Liver (tissue), 9 donors: ENCODE data around the gene DOCK1. TPM values are rescaled to one million over a fixed set of nuclear protein-coding genes. Genes with fewer than 3 reads are reported as not detected.

Experiments
- DNase-seq: peaks from one replicate; pipeline ENCODE4 v3.0.0-alpha.2; 2017; ENCODE audit warnings: low spot score
- H3K27ac ChIP-seq, 2 donors: one replicate each; pipeline ENCODE4 v1.7.0; 2013; ENCODE audit warnings: inconsistent platforms in 2 of 2, low read length in 2 of 2, control low read depth in 1 of 2, low read depth in 1 of 2, mild to moderate bottlenecking in 1 of 2
- H3K27me3 ChIP-seq, 4 donors: one replicate each; pipeline versions ENCODE4 v1.6.1 to v1.7.0; 2013; ENCODE audit warnings: low read length in 3 of 4, inconsistent platforms in 1 of 4, mild to moderate bottlenecking in 1 of 4, moderate library complexity in 1 of 4; ENCODE audit not compliant: control insufficient read depth in 4 of 4, insufficient read depth in 4 of 4
- H3K36me3 ChIP-seq, 4 donors: one replicate each; pipeline versions ENCODE4 v1.6.1 to v1.7.0; 2013; ENCODE audit warnings: low read length in 3 of 4, mild to moderate bottlenecking in 3 of 4, low read depth in 1 of 4, moderate library complexity in 1 of 4; ENCODE audit not compliant: control insufficient read depth in 4 of 4, insufficient read depth in 3 of 4
- H3K4me1 ChIP-seq, 4 donors: one replicate each; pipeline versions ENCODE4 v1.6.1 to v1.7.0; 2013; ENCODE audit warnings: low read length in 3 of 4, mild to moderate bottlenecking in 3 of 4, moderate library complexity in 1 of 4; ENCODE audit not compliant: control insufficient read depth in 4 of 4, insufficient read depth in 4 of 4
- H3K4me3 ChIP-seq, 3 donors: one replicate each; pipeline versions ENCODE4 v1.6.1 to v1.7.0; 2013; ENCODE audit warnings: low read length in 3 of 3, control low read depth in 1 of 3, low read depth in 1 of 3, mild to moderate bottlenecking in 1 of 3
- H3K9ac ChIP-seq, 2 donors: one replicate each; pipeline ENCODE4 v1.7.0; 2013; ENCODE audit warnings: low read length in 2 of 2, mild to moderate bottlenecking in 2 of 2, moderate library complexity in 2 of 2, control low read depth in 1 of 2, low read depth in 1 of 2
- H3K9me3 ChIP-seq, 4 donors: one replicate each; pipeline versions ENCODE4 v1.6.1 to v1.7.0; 2013; ENCODE audit warnings: low read length in 3 of 4; ENCODE audit not compliant: control insufficient read depth in 4 of 4
- EGR1 ChIP-seq, 2 donors: IDR thresholded peaks; 2 replicates each; pipeline ENCODE4 v1.6.1; 2016 to 2018; ENCODE audit warnings: antibody characterized with exemption in 2 of 2, low read depth in 2 of 2
- FOXA1 ChIP-seq: IDR thresholded peaks from 2 replicates; pipeline ENCODE4 v1.6.1; 2016; ENCODE audit warnings: antibody characterized with exemption
- FOXA2 ChIP-seq: IDR thresholded peaks from 2 replicates; pipeline ENCODE4 v1.6.1; 2016; ENCODE audit warnings: antibody characterized with exemption
- GABPA ChIP-seq, 2 donors: IDR thresholded peaks in 1 of 2; conservative IDR thresholded peaks in 1 of 2; 2 replicates each; pipeline ENCODE4 v1.6.1; 2016; ENCODE audit warnings: antibody characterized with exemption in 2 of 2, mild to moderate bottlenecking in 1 of 2, moderate library complexity in 1 of 2
- HNF4A ChIP-seq, 2 donors: conservative IDR thresholded peaks; 2 replicates each; pipeline ENCODE4 v1.6.1; 2016; ENCODE audit warnings: antibody characterized with exemption in 2 of 2, mild to moderate bottlenecking in 2 of 2
- HNF4G ChIP-seq: IDR thresholded peaks from 2 replicates; pipeline ENCODE4 v1.6.1; 2016; ENCODE audit warnings: antibody characterized with exemption
- JUND ChIP-seq, 2 donors: IDR thresholded peaks; 2 replicates each; pipeline ENCODE4 v1.6.1; 2016; ENCODE audit warnings: antibody characterized with exemption in 2 of 2
- NR2F2 ChIP-seq: IDR thresholded peaks from 2 replicates; pipeline ENCODE4 v1.6.1; 2016; ENCODE audit warnings: antibody characterized with exemption
- RAD21 ChIP-seq, 2 donors: IDR thresholded peaks; 2 replicates each; pipeline ENCODE4 v1.6.1; 2016; ENCODE audit warnings: antibody characterized with exemption in 2 of 2, mild to moderate bottlenecking in 2 of 2
- REST ChIP-seq: IDR thresholded peaks from 2 replicates; pipeline ENCODE4 v1.6.1; 2016; ENCODE audit warnings: antibody characterized with exemption, mild to moderate bottlenecking
- RXRA ChIP-seq, 2 donors: IDR thresholded peaks; 2 replicates each; pipeline ENCODE4 v1.6.1; 2017 to 2018; ENCODE audit warnings: antibody characterized with exemption in 2 of 2, mild to moderate bottlenecking in 1 of 2
- SP1 ChIP-seq: IDR thresholded peaks from 2 replicates; pipeline ENCODE4 v1.6.1; 2018; ENCODE audit warnings: antibody characterized with exemption, mild to moderate bottlenecking
- TAF1 ChIP-seq: conservative IDR thresholded peaks from 2 replicates; pipeline ENCODE4 v1.6.1; 2016; ENCODE audit warnings: antibody characterized with exemption, mild to moderate bottlenecking
- ZBTB33 ChIP-seq: IDR thresholded peaks from 2 replicates; pipeline ENCODE4 v1.6.1; 2016; ENCODE audit warnings: antibody characterized with exemption
- WGBS: extraction: QIAGEN DNeasy Blood & Tissue Kit; methylation state at CpG from one replicate; pipeline ENCODE4 v1.1.7; 2013; 5-methylcytosine and 5-hydroxymethylcytosine counted together
- polyA plus RNA-seq, 2 donors: library from polyadenylated mRNA; stranded (reverse) in 1 of 2; unstranded in 1 of 2; fragments of 200-250 nt in 1 of 2; fragments of >200 nt in 1 of 2; fragmentation: Nextera tagmentation in 1 of 2; extraction: Ambion mirVana in 1 of 2; gene quantifications; one replicate each; pipeline versions ENCODE4 v1.2.1 to v1.2.3, GENCODE V29; 2013 to 2015
- total RNA-seq, 2 donors: library from RNA; depleted of rRNA; stranded (reverse); fragments of >200 nt; gene quantifications; one replicate each; pipeline ENCODE4 v1.2.3, GENCODE V29; 2014
- TF ChIP-seq, protein P1 (sequence below): IDR thresholded peaks from 2 replicates; pipeline ENCODE4 v1.6.1; 2016; ENCODE audit warnings: antibody characterized with exemption
- donor health status: healthy.
- donor health status: healthy.
- donor health status: healthy.
- donor health status: healthy.
- donor health status: healthy.

The DOCK1 gene
- total and polyA plus RNA-seq, 4 donors = 3.8 to 28.8 (median 9.1) TPM

DNA sequence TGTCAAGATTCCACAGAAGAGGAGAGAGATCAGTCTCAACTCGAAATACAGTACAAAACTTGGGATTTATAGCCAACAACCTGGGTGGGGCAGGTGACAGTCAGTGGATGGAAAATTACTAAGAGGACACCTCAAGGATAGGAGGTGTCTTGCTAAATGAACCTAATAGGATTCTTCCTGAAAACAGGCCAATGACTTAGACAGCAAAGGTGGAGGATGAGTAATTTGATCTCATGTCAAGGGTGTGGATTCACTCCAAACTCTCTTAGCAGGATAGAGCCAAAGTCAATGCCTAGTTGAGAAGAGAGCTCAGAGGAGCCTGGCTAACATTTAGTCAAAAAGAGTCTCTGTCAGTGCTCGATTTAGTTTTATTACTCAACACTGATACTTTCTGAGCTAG is 397.9 kb downstream of the DOCK1 start:
- WGBS = 92% methylated on average over 2 of the region's 2 CpGs
- no peak for TF ChIP-seq HNF4A (conservative IDR thresholded peaks at IDR 0.05)

DNA sequence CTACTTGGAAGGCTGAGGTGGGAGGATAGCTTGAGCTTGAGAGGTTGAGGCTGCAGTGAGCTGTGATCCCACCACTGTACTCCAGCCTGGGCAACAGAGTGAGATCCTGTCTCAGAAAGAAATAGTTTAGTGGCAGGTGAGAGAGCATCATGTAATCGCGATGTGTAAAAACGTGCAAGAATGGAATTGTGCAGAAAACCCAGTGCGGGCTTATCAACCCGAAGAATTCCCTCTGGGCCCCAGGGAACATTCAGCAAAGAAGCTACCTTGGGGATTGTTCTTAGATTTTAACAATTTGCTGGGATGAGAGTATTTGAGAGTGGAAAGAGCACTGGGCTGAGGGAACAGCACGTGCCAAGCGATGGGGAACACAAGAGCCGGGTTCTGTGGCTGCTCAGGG is 398.5 kb downstream of the DOCK1 start:
- DNase-seq = no peak
- H3K9ac ChIP-seq = no peak overlapping the region
- no peaks in the 10 kb centered on the region for H3K9me3 ChIP-seq
- WGBS = 97% methylated on average over 8 of the region's 8 CpGs
- no peak overlapping the region for H3K4me3 ChIP-seq
- TF ChIP-seq JUND (IDR thresholded peaks at IDR 0.05) = no peak
- TF ChIP-seq GABPA (IDR thresholded peaks at IDR 0.05 in 1 of 2, conservative IDR thresholded peaks at IDR 0.05 in 1 of 2) = no peak
- TF ChIP-seq FOXA2 = no peak
- TF ChIP-seq SP1 = no peak
- no peak for TF ChIP-seq EGR1 (IDR thresholded peaks at IDR 0.05; ENCODE audit: low read depth in 2 of 2)
- TF ChIP-seq RXRA (IDR thresholded peaks at IDR 0.05) = no peak
- no peak for TF ChIP-seq ZBTB33
- TF ChIP-seq NR2F2 = no peak
- no peak for TF ChIP-seq REST
- no peak for TF ChIP-seq HNF4G
- TF ChIP-seq FOXA1 = no peak
- no peak for TF ChIP-seq RAD21 (IDR thresholded peaks at IDR 0.05)
- peaks cover 3 to 18% (median 10%) of the 10 kb centered on the region in 4 donors for H3K4me1 ChIP-seq
- no peaks in the 10 kb centered on the region for H3K27me3 ChIP-seq
- no peak overlapping the region for H3K27ac ChIP-seq
- no peaks in the 10 kb centered on the region for H3K36me3 ChIP-seq

More for the DNA sequence above, 397.9 kb downstream of the DOCK1 start:
- Histone ChIP-seq H3K4me3 (no peak overlapping the region), H3K9ac (no peak overlapping the region), H3K27me3 (no peaks in the 10 kb centered on the region), H3K27ac (no peak overlapping the region), H3K4me1 (peaks cover 3 to 18% (median 10%) of the 10 kb centered on the region in 4 donors), H3K9me3 (no peaks in the 10 kb centered on the region), H3K36me3 (no peaks in the 10 kb centered on the region)
- DNase-seq = no peak

DNA sequence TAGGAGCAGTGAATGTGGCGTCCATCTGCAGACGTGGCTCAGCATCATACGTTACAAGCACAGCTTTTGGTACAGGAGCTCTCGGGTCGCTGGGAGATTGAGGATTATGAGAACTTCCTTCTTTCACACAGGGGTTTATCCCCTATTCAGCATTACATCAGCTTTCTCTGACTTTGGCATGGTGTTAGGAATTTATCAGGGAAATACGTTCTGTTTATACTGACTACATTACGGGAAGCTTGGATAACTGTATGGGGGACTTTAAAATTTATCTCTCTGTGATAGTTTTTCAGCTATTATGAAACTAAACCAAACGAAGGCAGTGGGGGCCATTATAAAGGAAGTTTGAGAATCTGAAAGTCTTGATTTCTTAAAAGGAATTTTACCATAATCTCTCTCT is 401.3 kb downstream of the DOCK1 start:
- no peak for DNase-seq
- 85% methylated on average over 8 of the region's 8 CpGs for WGBS
- Histone ChIP-seq H3K27me3 (no peaks in the 10 kb centered on the region), H3K27ac (no peak overlapping the region), H3K4me1 (peaks cover 0 to under 1% (median under 1%) of the 10 kb centered on the region in 4 donors), H3K36me3 (no peaks in the 10 kb centered on the region), H3K4me3 (no peak overlapping the region), H3K9ac (no peak overlapping the region), H3K9me3 (no peaks in the 10 kb centered on the region)
- TF ChIP-seq SP1 (no peak), FOXA2 (no peak), RXRA (IDR thresholded peaks at IDR 0.05) (no peak), RAD21 (IDR thresholded peaks at IDR 0.05) (no peak), HNF4G (no peak), GABPA (IDR thresholded peaks at IDR 0.05 in 1 of 2, conservative IDR thresholded peaks at IDR 0.05 in 1 of 2) (no peak), TAF1 (no peak)
- TF ChIP-seq, protein P1, sequence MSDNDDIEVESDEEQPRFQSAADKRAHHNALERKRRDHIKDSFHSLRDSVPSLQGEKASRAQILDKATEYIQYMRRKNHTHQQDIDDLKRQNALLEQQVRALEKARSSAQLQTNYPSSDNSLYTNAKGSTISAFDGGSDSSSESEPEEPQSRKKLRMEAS = no peak
